Stimulated activated CD4-positive, alpha-beta T cell treated with anti-CD3 and anti-CD28 coated beads, Interleukin-2, amount 100 ng/mL, for 48 hours (primary cell): Measurements from ENCODE around the gene SPTBN1.
"Not testable (repeated sequence)": the region's sequence is repeated elsewhere in the genome, so short reads cannot be mapped to it uniquely, and the experiment has no call there.

ENCODE experiments used
- DNase-seq, 2 donors: peaks; one replicate each; pipeline ENCODE4 v3.0.0-alpha.2; 2020

SPTBN1 gene

GRCh38 chr2:54471221-54471711 lies 15.1 kb downstream of the SPTBN1 start:
- no peak for DNase-seq

GRCh38 chr2:54473851-54474250 lies 17.7 kb downstream of the SPTBN1 start:
- no peak for DNase-seq

GRCh38 chr2:54475285-54475684 lies 19.2 kb downstream of the SPTBN1 start:
- no peak for DNase-seq

DNA sequence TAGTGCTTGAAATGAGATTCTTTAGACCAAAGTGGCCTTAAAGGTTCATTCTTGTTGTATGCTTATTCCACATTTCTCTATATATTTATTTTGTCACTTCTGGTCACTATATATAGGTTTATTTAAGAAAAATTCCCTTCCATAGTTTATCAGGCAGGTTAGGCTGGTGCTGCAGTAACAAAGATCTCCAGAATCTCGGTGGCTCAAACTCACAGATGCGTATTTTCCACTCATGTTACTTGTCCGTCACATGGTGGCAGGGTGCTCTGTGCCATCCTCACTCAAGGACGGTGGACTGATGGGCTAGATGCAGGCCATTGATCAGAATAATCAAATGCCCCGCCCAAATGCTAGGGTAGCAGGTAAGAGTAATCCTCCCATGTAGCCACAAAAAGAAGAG lies 19.8 kb downstream of the SPTBN1 start:
- no peak for DNase-seq

GRCh38 chr2:54476852-54477251 lies 20.7 kb downstream of the SPTBN1 start:
- DNase-seq = no peak

GRCh38 chr2:54477896-54478295 lies 21.8 kb downstream of the SPTBN1 start:
- no peak for DNase-seq

DNA sequence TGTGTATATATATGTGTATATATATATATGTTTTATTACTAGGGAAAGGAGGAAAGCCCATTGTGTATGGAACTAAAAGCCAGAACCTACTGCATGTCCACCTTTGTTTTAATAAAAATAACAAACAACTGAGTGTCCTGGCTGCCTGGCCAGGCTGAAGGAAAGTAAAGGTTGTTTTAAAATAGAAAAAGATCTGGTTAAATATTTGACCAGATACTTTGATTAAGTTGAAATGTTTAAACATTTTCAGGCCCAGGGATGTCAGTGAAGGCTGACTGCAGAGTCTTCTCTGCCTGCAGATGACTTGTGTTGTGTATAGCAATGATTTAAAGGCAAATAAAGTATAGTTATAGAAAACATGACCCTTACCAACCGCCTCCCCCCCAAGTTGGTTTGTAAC lies 22.8 kb downstream of the SPTBN1 start:
- no peak for DNase-seq

- DNase-seq = no peak
Observed at GRCh38 chr2:54479424-54479823, 23.3 kb downstream of the SPTBN1 start.

GRCh38 chr2:54480025-54480424 lies 23.9 kb downstream of the SPTBN1 start:
- DNase-seq = no peak

- no peak for DNase-seq
Observed at GRCh38 chr2:54481686-54482085, 25.6 kb downstream of the SPTBN1 start.

- DNase-seq = no peak
Observed at GRCh38 chr2:54482715-54483114, 26.6 kb downstream of the SPTBN1 start.

GRCh38 chr2:54483426-54483825 lies 27.3 kb downstream of the SPTBN1 start:
- DNase-seq = no peak

DNA sequence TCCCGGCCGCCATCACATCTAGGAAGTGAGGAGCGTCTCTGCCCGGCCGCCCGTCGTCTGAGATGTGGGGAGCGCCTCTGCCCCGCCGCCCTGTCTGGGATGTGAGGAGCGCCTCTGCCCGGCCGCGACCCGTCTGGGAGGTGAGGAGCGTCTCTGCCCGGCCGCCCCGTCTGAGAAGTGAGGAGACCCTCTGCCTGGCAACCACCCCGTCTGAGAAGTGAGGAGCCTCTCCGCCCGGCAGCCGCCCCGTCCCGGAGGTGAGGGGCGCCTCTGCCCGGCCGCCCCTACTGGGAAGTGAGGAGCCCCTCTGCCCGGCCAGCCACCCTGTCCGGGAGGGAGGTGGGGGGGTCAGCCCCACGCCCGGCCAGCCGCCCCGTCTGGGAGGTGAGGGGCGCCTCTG lies 29.6 kb downstream of the SPTBN1 start:
- DNase-seq = not testable (repeated sequence)

GRCh38 chr2:54486766-54487165 lies 30.6 kb downstream of the SPTBN1 start:
- no peak for DNase-seq

DNA sequence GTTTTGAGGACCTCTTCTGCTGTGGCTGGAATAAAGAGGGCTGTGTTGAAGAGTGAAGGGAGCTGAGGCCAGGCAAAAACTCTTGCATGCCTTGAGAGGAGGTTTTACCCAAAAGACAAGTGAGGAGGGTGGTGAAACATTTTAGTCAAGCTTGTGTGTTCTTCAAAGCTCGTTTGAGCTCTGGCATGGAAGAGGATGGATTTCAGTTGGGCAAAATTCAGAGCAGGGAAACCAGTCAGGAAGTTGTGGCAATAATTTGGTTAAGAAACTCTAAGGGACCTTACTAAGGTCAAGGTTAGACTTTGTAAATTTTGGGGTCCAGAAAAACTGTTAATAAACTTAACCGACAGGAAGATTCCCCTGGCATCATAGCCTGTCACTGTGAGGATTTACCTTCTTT lies 34.7 kb downstream of the SPTBN1 start:
- no peak for DNase-seq

GRCh38 chr2:54492335-54492734 lies 36.2 kb downstream of the SPTBN1 start:
- DNase-seq = no peak

- DNase-seq = no peak
Observed at GRCh38 chr2:54494087-54494486, 38.0 kb downstream of the SPTBN1 start.

GRCh38 chr2:54496920-54497319 lies 40.8 kb downstream of the SPTBN1 start:
- no peak for DNase-seq

DNA sequence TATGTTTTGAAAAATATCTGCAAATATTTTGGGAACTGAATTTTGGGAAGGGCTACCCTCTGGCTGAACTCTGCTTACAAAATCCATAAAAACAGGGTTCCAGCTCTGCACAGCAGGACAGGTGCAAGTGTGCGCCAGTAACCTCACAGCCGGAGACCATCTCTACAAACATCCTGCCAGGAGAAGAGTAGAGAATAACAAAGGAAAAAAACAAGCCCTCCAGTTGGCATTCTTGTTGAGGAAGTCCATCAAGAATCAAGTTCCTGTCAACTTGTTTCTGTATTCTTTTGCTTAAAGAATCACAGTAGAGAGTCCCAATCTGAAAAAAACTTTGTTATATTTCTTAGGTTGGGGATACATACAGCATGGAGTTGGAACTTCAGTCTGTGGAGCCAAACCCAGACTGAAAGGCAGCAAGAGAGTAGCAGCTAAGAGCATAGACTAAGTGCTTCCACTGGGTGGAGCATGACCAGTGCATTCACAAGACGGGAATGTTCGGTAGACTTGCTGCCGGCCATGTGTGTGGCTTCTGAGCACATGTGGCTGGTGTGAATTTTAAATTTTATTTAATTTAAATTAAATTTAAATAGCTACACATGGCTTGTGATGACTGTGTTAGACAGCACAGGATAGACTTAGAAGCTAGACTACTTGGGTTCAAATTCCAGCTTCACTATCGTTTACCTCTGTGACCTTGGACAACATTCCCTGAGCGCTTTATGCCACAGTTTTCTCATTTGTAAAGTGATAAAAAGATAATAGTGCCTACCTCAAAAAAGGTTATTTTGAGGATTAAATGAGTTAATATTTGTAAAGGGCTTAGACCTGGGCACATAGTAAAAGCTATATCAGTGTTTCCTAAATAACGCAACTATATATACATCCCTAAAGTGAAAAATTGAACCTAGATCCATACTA lies 41.9 kb downstream of the SPTBN1 start:
- DNase-seq = no peak

GRCh38 chr2:54499661-54500060 lies 43.5 kb downstream of the SPTBN1 start:
- no peak for DNase-seq

DNA sequence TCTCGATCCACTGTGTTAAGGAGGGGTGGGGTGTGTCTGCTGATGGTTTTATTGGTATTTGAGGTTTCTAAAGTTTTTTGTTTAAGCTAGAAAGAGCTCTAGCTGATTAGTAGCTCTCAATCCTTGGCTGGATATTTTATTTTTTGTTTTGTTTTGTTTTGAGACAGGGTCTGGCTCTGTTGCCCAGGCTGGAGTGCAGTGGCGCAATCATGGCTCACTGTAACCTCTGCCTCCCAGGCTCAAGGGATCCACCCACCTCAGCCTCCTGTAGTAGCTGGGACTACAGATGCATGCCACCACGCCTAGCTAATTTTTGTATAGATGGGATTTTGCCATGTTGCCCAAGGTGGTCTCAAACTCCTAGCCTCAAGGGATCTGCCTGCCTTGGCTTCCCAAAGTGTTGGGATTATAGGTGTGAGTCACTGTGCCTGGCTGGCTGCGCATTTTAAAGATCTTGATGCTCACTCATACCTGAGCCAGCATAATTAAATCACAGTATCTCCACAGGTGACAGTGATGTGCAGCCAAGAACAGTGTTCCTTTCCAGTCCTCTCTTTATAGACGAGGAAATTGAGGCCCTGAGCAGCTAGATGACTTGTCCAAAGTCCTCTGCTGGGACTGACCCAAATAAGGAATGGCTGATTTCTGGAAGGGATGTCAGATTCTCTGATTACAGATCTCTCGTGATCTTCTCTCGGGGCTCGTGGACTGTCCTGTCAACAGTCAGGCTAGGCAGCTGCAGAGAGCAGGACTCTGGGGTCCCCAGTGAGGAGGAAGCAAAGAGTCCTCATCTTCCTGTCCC lies 44.5 kb downstream of the SPTBN1 start:
- no peak for DNase-seq

DNA sequence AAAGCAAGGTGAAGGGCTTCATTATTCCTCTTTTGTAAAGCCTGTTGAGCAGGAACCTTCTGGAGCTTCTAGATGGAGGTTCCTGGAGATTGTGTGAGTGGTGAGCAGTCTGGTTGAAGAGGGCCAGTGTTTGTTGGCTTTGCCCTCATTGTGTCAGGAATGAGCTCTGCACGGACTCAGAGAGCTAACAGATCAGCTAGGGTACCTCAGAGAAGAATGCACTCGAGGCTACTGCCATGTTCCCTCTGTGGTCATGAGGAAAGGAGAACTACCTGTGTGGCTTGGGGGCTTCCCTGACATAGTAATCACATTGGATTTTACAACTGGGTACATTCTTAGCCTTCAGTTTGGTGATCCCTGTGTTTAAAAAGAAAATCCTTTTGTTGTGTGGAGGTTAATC lies 46.6 kb downstream of the SPTBN1 start:
- DNase-seq = no peak

- peak in 1 of 2 donors; percentile 16 for DNase-seq
Observed at GRCh38 chr2:54503192-54503591, 47.1 kb downstream of the SPTBN1 start.

GRCh38 chr2:54503828-54504227 lies 47.7 kb downstream of the SPTBN1 start:
- no peak for DNase-seq
